ENCODE results near the gene CA6.

- no peak for TF ChIP-seq POLR2AphosphoS5 (IDR thresholded peaks at IDR 0.05; ENCODE audit: low read depth, low read length)
- TF ChIP-seq POU2F2 (IDR thresholded peaks at IDR 0.05; ENCODE audit: low read depth, low read length), result no peak
- TF ChIP-seq TAF1 (IDR thresholded peaks at IDR 0.05; ENCODE audit: low read depth, low read length), result no peak
- TF ChIP-seq POLR2A (IDR thresholded peaks at IDR 0.05; ENCODE audit: low read depth, low read length), result no peak
Observed at GRCh38 chr1:8987881-8988617, 42.4 kb downstream of the CA6 start.
